Measurements from ENCODE around the gene FKBP14.

FKBP14 gene

GRCh38 chr7:30053068-30053467 is 26.6 kb upstream of the FKBP14 start:
- TF ChIP-seq CSRNP3 (CRISPR knock-in tag; IDR thresholded peaks at IDR 0.05) (no peak), GLIS3 (CRISPR knock-in tag; IDR thresholded peaks at IDR 0.05) (no peak), ZNF70 (CRISPR knock-in tag; IDR thresholded peaks at IDR 0.05) (no peak)

GRCh38 chr7:30049173-30049572 is 22.7 kb upstream of the FKBP14 start:
- TF ChIP-seq TCF4 (CRISPR knock-in tag; IDR thresholded peaks at IDR 0.05; ENCODE audit: borderline replicate concordance) (no peak), ZNF565 (CRISPR knock-in tag; conservative IDR thresholded peaks at IDR 0.05; ENCODE audit: low read depth) (no peak), ARNTL (CRISPR knock-in tag; IDR thresholded peaks at IDR 0.05; ENCODE audit: borderline replicate concordance, low read depth) (no peak), ZNF8 (CRISPR knock-in tag; IDR thresholded peaks at IDR 0.05) (no peak), CSRNP3 (CRISPR knock-in tag; IDR thresholded peaks at IDR 0.05) (no peak), OSR1 (CRISPR knock-in tag; IDR thresholded peaks at IDR 0.05) (no peak), BACH2 (CRISPR knock-in tag; IDR thresholded peaks at IDR 0.05; ENCODE audit: borderline replicate concordance) (no peak), ZNF70 (CRISPR knock-in tag; IDR thresholded peaks at IDR 0.05) (no peak), PATZ1 (CRISPR knock-in tag; IDR thresholded peaks at IDR 0.05; ENCODE audit: borderline replicate concordance) (no peak), ISL1 (CRISPR knock-in tag; IDR thresholded peaks at IDR 0.05) (no peak), CREB5 (CRISPR knock-in tag; IDR thresholded peaks at IDR 0.05; ENCODE audit: low read depth) (no peak), TOX (CRISPR knock-in tag; IDR thresholded peaks at IDR 0.05; ENCODE audit: borderline replicate concordance) (no peak), ZC3H10 (CRISPR knock-in tag; IDR thresholded peaks at IDR 0.05) (no peak), RARB (CRISPR knock-in tag; IDR thresholded peaks at IDR 0.05) (no peak), POU6F1 (CRISPR knock-in tag; IDR thresholded peaks at IDR 0.05; ENCODE audit: borderline replicate concordance, low read depth) (no peak), GLIS3 (CRISPR knock-in tag; IDR thresholded peaks at IDR 0.05) (no peak)
- ATAC-seq: no peak

More at GRCh38 chr7:30053068-30053467, 26.6 kb upstream of the FKBP14 start:
- no peak for ATAC-seq

GRCh38 chr7:30048582-30048981 is 22.1 kb upstream of the FKBP14 start:
- no peak for ATAC-seq
- no peak for TF ChIP-seq PPARA (CRISPR knock-in tag; IDR thresholded peaks at IDR 0.05; ENCODE audit: borderline replicate concordance)
- TF ChIP-seq ARNTL (CRISPR knock-in tag; IDR thresholded peaks at IDR 0.05; ENCODE audit: borderline replicate concordance, low read depth): no peak
- TF ChIP-seq SNAI2 (CRISPR knock-in tag; IDR thresholded peaks at IDR 0.05): no peak
- no peak for TF ChIP-seq CREB5 (CRISPR knock-in tag; IDR thresholded peaks at IDR 0.05; ENCODE audit: low read depth)
- no peak for TF ChIP-seq PATZ1 (CRISPR knock-in tag; IDR thresholded peaks at IDR 0.05; ENCODE audit: borderline replicate concordance)
- TF ChIP-seq ISL1 (CRISPR knock-in tag; IDR thresholded peaks at IDR 0.05): no peak
- TF ChIP-seq ZNF8 (CRISPR knock-in tag; IDR thresholded peaks at IDR 0.05): no peak
- TF ChIP-seq ZC3H10 (CRISPR knock-in tag; IDR thresholded peaks at IDR 0.05): no peak
- no peak for TF ChIP-seq TOX (CRISPR knock-in tag; IDR thresholded peaks at IDR 0.05; ENCODE audit: borderline replicate concordance)
- no peak for TF ChIP-seq ZFP3 (CRISPR knock-in tag; IDR thresholded peaks at IDR 0.05)
- TF ChIP-seq CSRNP3 (CRISPR knock-in tag; IDR thresholded peaks at IDR 0.05): no peak
- TF ChIP-seq TSHZ2 (CRISPR knock-in tag; IDR thresholded peaks at IDR 0.05): no peak
- no peak for TF ChIP-seq ESRRG (CRISPR knock-in tag; IDR thresholded peaks at IDR 0.05)
- TF ChIP-seq GLIS3 (CRISPR knock-in tag; IDR thresholded peaks at IDR 0.05): no peak
- TF ChIP-seq RARB (CRISPR knock-in tag; IDR thresholded peaks at IDR 0.05): no peak
- no peak for TF ChIP-seq BACH2 (CRISPR knock-in tag; IDR thresholded peaks at IDR 0.05; ENCODE audit: borderline replicate concordance)

All from SK-N-SH treated with all-trans-retinoic acid at 6 μM for 48 hours (cell line).